Putamen (tissue), 1 donor: ENCODE measurements around the gene CD52.
"Not testable (repeated sequence)": the region's sequence is repeated elsewhere in the genome, so short reads cannot be mapped to it uniquely, and the experiment has no call there.

Source experiments
- DNase-seq: peaks from one replicate; pipeline ENCODE4 v3.0.0-alpha.2; 2016; ENCODE audit warnings: low spot score

CD52 gene

GRCh38 chr1:26284597-26285347 is 33.0 kb upstream of the CD52 start:
- peak; percentile 86 for DNase-seq

DNA sequence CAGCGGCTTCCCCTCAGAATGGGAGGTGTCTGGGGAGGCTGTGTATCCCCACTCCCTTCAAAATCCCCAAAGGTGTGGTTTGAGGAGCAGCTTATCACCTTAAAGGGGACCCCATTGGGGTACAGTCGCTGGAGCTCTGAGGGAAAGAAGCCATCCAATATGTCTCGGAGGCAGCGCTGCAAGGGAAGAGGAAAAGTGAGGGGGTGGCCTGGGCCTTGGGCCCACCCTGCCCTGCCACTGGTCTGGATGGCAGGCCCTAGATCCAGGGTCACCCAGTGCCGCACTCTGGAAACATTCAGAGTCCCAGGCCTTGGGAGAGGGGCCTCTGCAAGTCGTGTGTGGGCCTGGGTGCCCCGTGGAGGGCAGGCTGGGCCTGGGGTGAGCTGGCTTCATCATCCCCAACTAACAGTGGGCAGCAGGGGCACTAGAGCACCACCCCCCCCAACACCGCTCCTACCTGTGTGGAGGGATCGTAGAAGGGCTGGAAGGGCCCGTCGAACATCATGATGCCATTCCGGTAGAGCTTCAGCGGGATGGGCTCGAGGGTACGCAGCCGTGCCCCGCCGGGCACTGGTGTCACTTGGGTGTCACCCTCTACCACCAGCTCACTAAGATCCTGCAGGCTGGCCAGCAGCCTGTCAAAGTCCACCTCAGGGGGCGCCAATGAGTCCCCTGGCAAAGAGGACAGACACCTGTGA is 32.2 kb upstream of the CD52 start:
- DNase-seq = no peak

DNA sequence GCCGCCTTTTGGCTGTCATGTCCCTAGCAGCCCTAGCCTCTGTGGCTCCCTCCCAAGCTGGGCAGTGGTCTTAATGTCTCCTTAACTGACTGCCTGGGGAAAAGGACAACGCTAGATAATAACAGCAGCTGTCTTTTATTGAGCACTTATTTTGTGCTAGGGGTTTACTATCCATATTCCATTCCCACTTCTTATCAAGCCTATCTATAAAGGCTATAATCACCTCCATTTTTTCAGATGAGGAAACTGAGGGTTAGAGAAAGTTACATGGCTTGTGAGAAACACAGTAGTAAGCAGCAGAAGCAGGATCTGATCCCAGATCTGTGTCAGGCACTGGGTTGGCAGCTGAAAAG is 31.7 kb upstream of the CD52 start:
- DNase-seq = no peak

GRCh38 chr1:26287033-26287711 is 30.6 kb upstream of the CD52 start:
- DNase-seq = no peak

DNA sequence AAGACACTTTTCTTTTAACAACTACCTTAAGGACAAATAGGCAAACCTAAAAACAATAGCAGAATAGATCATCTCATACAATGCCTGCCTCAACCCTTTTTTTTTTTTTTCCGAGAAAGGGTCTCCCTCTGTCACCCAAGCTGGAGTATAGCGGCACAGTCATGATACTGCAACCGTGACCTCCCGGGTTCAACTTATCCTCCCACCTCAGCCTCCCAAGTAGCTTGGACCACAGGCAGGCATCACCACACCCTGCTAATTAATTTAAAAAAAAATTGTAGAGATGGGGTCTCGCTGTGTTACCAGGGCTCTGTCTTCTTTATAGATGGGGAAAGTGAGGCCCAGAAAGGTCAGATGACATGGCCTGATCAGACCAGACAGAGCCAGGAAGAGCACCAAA is 29.9 kb upstream of the CD52 start:
- DNase-seq = no peak

DNA sequence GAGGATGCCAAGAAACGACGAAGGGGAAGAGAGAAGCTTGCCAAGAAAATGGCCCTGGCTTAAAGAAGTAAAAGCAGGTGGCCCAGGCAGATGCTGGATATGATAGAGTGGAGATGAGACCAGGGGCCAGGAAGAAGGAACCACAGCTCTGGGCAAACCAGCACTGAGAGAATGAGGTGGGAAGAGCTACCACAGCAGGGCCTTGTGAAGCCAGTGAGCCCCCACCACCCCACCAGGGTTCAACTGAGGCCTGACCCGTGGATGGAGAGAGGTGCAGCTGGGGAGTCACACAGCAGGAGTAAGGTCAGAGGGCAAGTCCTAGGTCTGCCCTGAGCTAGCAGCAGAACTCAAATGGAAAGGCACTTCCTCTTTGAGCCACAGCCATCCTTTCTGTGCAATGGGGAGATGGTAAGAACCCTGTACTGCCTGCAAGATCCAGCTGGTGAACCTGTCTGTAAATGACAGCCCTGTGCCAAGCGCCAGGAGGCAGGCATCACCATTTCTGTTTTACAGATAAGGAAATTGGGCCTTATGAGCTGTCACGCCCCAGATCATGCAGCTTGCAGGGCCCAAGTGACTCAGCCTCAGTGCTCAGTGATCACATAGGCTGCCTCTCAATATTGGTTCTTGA is 29.3 kb upstream of the CD52 start:
- no peak for DNase-seq

DNA sequence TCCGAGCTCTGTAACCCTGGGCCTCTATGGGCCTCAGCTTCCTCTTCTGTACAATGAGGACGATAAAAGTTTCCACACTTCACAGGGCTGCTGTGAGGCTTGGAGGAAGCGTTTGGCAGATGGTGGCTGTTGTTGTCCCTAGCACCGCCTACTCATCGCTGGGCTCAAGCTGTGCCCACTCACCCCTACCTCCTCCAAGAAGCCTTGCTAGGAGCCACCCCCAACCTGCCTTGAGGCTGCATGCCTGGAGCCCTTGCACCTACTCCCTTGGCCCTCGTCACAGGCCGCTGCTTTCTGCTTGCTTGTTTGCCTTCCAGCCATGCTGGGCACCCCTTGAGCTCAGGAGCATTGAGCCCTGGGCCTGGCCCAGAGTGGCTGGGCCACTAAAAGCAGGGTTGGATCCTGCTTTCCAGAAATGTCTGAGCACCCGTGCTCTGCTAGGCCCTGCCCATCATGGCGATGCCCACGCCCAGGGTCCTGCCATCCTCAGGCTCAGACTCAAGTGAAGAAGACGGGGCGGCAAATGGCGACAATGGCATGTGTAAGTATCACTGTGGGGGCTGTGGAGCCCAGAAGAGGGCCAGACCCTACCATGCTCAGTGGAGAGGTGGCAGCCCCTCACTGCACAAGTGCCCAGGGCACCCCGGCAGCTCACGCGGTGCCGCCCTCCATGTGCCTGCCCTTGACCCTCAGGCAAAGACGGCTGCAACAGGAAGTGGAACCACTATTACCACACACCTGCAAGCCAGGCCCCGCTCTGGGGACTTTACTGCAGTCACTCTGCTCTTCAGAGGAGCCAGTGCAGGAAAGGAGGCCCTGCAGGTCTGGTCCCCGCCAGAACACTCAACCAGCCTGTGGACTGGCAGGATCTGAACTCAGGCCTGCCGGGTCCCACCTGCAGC is 28.3 kb upstream of the CD52 start:
- no peak for DNase-seq

DNA sequence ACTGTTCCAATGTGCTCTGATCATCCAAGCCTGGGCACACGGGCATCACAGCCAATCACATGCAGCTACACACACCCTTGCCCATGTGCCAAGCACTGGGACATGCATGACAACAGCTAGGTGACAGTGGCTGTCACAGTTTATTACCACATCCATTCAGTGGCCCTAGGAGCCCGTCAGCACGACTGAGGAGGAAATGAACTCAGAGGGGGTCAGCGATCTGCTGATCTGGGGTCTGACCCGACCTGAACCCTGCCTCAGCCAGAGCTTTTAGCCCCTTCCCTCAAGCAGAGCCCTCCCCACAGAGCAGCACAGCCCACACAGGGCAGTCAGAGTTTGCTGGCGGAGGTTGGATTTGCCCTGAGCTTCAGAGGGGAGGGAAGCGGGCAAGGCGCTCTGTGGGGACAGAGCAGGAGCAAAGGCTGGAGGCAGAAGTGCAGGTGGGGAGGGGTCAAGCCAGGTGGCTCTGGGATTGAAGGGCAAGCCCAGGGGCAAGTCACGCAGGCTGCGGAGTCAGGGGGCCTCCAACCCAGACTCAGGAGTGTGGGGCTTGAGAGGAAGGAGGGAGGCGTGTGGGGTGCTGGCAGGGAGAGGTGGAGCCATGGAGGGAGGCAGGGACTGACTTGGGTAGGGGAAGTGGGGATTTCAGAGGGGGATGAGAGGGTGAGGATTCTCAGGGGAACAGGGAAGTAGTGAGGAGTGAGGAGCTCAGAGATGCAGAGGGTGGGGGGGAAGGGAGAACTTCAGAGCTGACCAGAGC is 27.5 kb upstream of the CD52 start:
- no peak for DNase-seq

DNA sequence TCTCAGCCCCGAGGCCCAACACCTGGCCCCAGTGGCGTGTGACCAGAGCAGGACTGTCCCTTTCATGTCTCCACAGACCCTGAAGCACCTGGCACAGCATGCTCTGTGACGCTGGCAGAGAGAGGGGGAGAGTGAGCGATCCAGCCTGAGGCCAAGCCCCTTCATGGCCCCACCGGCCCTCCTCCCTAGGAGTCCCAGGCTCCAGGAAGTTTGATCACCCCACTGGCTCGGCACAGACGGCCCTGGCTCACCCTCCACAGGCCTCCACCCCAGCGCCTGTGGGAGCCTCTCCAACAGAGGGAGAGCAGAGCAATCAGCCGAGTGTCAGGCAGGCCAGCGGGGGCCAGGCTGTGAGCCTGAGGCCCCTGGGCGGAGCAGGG is 26.9 kb upstream of the CD52 start:
- DNase-seq = no peak

- DNase-seq = no peak
Measured at GRCh38 chr1:26291433-26291832, 26.3 kb upstream of the CD52 start.

DNA sequence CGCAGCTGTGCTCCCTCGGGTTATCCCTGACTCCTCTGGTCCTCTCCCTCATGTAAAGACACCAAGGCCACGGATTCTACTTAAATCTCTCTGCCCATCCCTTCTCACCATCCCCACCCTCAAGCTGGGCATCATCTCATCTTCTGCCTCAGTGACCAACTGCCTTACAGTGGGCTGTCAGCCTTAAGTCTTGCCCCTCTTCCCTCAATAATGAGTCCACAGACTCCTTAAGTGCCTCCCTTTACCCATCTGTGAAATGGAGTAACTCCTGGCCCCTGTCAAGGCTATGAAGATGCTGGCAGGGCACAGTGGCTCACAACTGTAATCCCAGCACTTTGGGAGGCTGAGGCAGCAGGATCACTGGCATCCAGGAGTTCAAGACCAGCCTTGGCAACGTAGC is 25.8 kb upstream of the CD52 start:
- no peak for DNase-seq

DNA sequence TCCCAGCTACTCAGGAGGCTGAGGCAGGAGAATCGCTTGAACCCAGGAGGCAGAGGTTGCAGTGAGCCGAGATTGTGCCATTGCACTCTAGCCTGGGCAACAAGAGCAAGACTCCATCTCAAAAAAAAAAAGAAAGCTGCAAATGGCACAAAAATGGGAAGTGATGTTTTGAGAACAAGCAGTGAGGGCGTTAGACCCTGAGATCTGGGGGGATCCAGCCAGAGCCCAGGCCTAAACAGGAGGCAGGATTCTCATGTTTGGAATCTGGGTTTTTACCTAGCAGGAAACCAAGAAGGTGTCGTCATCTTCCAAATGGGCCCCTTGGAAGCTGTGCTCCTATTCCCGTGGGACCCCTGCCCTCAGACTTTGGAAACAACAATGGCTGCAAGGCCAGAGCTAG is 25.0 kb upstream of the CD52 start:
- DNase-seq = not testable (repeated sequence)

- DNase-seq = no peak
Measured at GRCh38 chr1:26293911-26294463, 23.8 kb upstream of the CD52 start.

GRCh38 chr1:26295194-26296138 is 22.3 kb upstream of the CD52 start:
- no peak for DNase-seq

DNA sequence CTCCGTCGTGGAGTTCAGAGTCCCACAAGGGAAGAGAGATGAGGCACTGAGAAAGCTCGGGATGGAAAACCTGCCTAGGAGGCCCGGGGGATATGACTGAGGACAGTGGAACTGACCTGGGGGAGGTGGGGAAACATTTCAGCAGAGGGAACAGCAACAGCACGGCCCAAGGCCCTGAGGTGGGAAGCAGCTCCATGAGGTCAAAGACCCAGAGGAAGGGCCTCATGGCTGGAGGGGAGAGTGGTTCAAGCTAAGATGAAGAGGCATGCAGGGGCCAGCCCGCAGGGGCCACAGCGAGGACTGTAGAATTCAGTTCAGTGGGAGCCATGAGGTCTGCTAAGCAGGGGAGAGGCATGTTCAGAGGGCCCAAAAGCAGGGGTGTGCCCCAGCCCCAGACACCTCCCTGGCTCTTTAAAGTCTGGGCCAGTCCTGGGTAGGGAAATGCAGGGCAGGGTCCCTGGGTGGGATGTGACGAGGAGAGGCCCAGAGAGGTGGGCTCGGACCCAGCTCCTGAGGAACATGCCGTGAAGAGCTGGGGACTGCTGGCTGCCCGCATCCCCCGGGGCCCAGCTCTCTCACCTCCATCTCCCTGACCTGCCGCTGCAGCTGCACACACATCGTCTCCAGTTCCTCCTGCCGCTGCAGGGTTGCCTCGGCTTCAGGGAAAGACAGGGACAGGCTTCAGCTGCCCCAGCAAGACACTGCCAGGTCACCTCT is 21.3 kb upstream of the CD52 start:
- no peak for DNase-seq

GRCh38 chr1:26297057-26297790 is 20.5 kb upstream of the CD52 start:
- DNase-seq = no peak

- DNase-seq = no peak
Measured at GRCh38 chr1:26297791-26298124, 20.0 kb upstream of the CD52 start.

- no peak for DNase-seq
Measured at GRCh38 chr1:26300578-26301275, 17.0 kb upstream of the CD52 start.
